Esophagus (tissue), 2 donors: ENCODE measurements around the gene HIGD1A. TPM values are rescaled to one million over a fixed set of nuclear protein-coding genes. Genes with fewer than 3 reads are reported as not detected.
A peak's percentile ranks its signal among the peaks of the same experiment; 100 is the strongest.

Experiments
- H3K27ac ChIP-seq, 2 donors: one replicate each; pipeline ENCODE4 v1.5.1; 2013; ENCODE audit warnings: low read depth in 2 of 2, mild to moderate bottlenecking in 2 of 2, inconsistent platforms in 1 of 2, low read length in 1 of 2, moderate library complexity in 1 of 2
- H3K27me3 ChIP-seq, 2 donors: one replicate each; pipeline ENCODE4 v1.6.1; 2013; ENCODE audit warnings: low read length in 2 of 2, control low read depth in 1 of 2, mild to moderate bottlenecking in 1 of 2; ENCODE audit not compliant: insufficient read depth in 2 of 2, control insufficient read depth in 1 of 2
- H3K36me3 ChIP-seq, 2 donors: one replicate each; pipeline ENCODE4 v1.6.1; 2013; ENCODE audit warnings: low read length in 1 of 2; ENCODE audit not compliant: control insufficient read depth in 2 of 2, insufficient read depth in 2 of 2
- H3K4me1 ChIP-seq, 2 donors: one replicate each; pipeline ENCODE4 v1.6.1; 2013; ENCODE audit warnings: low read length in 1 of 2; ENCODE audit not compliant: control insufficient read depth in 2 of 2, insufficient read depth in 2 of 2
- H3K4me3 ChIP-seq, 2 donors: one replicate each; pipeline ENCODE4 v1.5.1; 2013; ENCODE audit warnings: low read length in 2 of 2, mild to moderate bottlenecking in 2 of 2, low read depth in 1 of 2, moderate library complexity in 1 of 2
- H3K9me3 ChIP-seq, 2 donors: one replicate each; pipeline ENCODE4 v1.6.1; 2013; ENCODE audit warnings: mild to moderate bottlenecking in 2 of 2, low read depth in 1 of 2, low read length in 1 of 2, moderate library complexity in 1 of 2; ENCODE audit not compliant: control insufficient read depth in 2 of 2, insufficient read depth in 1 of 2
- WGBS, 2 donors: extraction: QIAGEN DNeasy Blood & Tissue Kit; methylation state at CpG; one replicate each; pipeline ENCODE4 v1.1.7; 2013; 5-methylcytosine and 5-hydroxymethylcytosine counted together
- polyA plus RNA-seq, 2 donors: library from polyadenylated mRNA; stranded (reverse); fragments of 200-250 nt; gene quantifications; one replicate each; pipeline ENCODE4 v1.2.3, GENCODE V29; 2013
- donor health status: healthy with polysubstance abuse.
- donor health status: Bipolar disorder and iron deficiency.

The HIGD1A gene
- polyA plus RNA-seq, 2 donors: 137 to 161 TPM

- Histone ChIP-seq H3K4me3 (no peak overlapping the region), H3K27ac (no peak overlapping the region), H3K27me3 (no peaks in the 10 kb centered on the region), H3K4me1 (no peaks in the 10 kb centered on the region), H3K9me3 (no peaks in the 10 kb centered on the region), H3K36me3 (no peaks in the 10 kb centered on the region)
- 57 to 70% methylated on average over 1 of the region's 1 CpG for WGBS, 2 donors
These were observed 18.1 kb downstream of the HIGD1A start for GRCh38 chr3:42786212-42786611.

- 59 to 61% methylated on average over 11 of the region's 11 CpGs for whole genome bisulfite sequencing, 2 donors
- Histone ChIP-seq H3K27me3 (no peaks in the 10 kb centered on the region), H3K4me3 (no peak overlapping the region), H3K9me3 (no peaks in the 10 kb centered on the region), H3K4me1 (peaks cover 0 to 3% of the 10 kb centered on the region in 2 donors), H3K27ac (no peak overlapping the region), H3K36me3 (no peaks in the 10 kb centered on the region)
These were observed 23.2 kb downstream of the HIGD1A start for GRCh38 chr3:42780892-42781700.

- Histone ChIP-seq H3K27ac (peak overlapping the region in 1 of 2 donors; percentile 69), H3K4me1 (peaks cover 0 to 3% of the 10 kb centered on the region in 2 donors)
These were observed 23.9 kb downstream of the HIGD1A start for GRCh38 chr3:42780398-42780797.

GRCh38 chr3:42778644-42779043 lies 25.6 kb downstream of the HIGD1A start:
- Histone ChIP-seq H3K4me3 (no peak overlapping the region), H3K4me1 (peaks cover 0 to 3% of the 10 kb centered on the region in 2 donors), H3K9me3 (no peaks in the 10 kb centered on the region), H3K27ac (peak overlapping the region in 1 of 2 donors; percentile 48), H3K27me3 (no peaks in the 10 kb centered on the region), H3K36me3 (no peaks in the 10 kb centered on the region)
- WGBS, 2 donors: 61 to 71% methylated on average over 2 of the region's 2 CpGs

More at GRCh38 chr3:42780398-42780797, 23.9 kb downstream of the HIGD1A start:
- H3K9me3 ChIP-seq: no peaks in the 10 kb centered on the region
- H3K36me3 ChIP-seq: no peaks in the 10 kb centered on the region
- H3K4me3 ChIP-seq: no peak overlapping the region
- 72 to 77% methylated on average over 3 of the region's 3 CpGs for WGBS, 2 donors
- H3K27me3 ChIP-seq: no peaks in the 10 kb centered on the region

- Histone ChIP-seq H3K36me3 (no peaks in the 10 kb centered on the region), H3K27me3 (no peaks in the 10 kb centered on the region), H3K4me3 (peak overlapping the region in 1 of 2 donors; percentile 48), H3K4me1 (peaks cover 2 to 5% of the 10 kb centered on the region in 2 donors), H3K27ac (peak overlapping the region; percentile 44 to 52), H3K9me3 (no peaks in the 10 kb centered on the region)
- WGBS, 2 donors: 13% methylated on average over 6 of the region's 6 CpGs
These were observed 30.9 kb downstream of the HIGD1A start for GRCh38 chr3:42773409-42773751.

- Histone ChIP-seq H3K9me3 (no peaks in the 10 kb centered on the region), H3K27ac (peak within 1 kb of the TSS; percentile 44 to 52), H3K4me3 (peak within 1 kb of the TSS; percentile 39 to 48), H3K27me3 (no peaks in the 10 kb centered on the region), H3K4me1 (peaks cover 2 to 5% of the 10 kb centered on the region in 2 donors), H3K36me3 (no peaks in the 10 kb centered on the region)
- WGBS, 2 donors: 4 to 7% methylated on average over 63 of the region's 63 CpGs
These were observed 31.5 kb downstream of the HIGD1A start, which contains the start of gene CCDC13 for GRCh38 chr3:42772670-42773408. Gene CCDC13, minus strand, starts transcription at chr3:42773253. Its CDS starts 14,908 bp downstream, at chr3:42758345.

GRCh38 chr3:42771271-42771670 lies 33.0 kb downstream of the HIGD1A start:
- no peaks in the 10 kb centered on the region for H3K9me3 ChIP-seq
- H3K27me3 ChIP-seq: no peaks in the 10 kb centered on the region
- peaks cover 2 to 5% of the 10 kb centered on the region in 2 donors for H3K4me1 ChIP-seq
- 42 to 47% methylated on average over 1 of the region's 1 CpG for WGBS, 2 donors
- H3K4me3 ChIP-seq: no peak overlapping the region
- H3K36me3 ChIP-seq: no peaks in the 10 kb centered on the region
- H3K27ac ChIP-seq: no peak overlapping the region

GRCh38 chr3:42769477-42770131 lies 34.7 kb downstream of the HIGD1A start:
- 93 to 95% methylated on average over 26 to 28 of the region's 28 CpGs for WGBS, 2 donors
- Histone ChIP-seq H3K27me3 (no peaks in the 10 kb centered on the region), H3K36me3 (no peaks in the 10 kb centered on the region), H3K4me3 (no peak overlapping the region), H3K27ac (no peak overlapping the region), H3K9me3 (no peaks in the 10 kb centered on the region), H3K4me1 (peaks cover 2 to 5% of the 10 kb centered on the region in 2 donors)

GRCh38 chr3:42764561-42765295 lies 39.6 kb downstream of the HIGD1A start:
- no peaks in the 10 kb centered on the region for H3K9me3 ChIP-seq
- H3K27ac ChIP-seq: no peak overlapping the region
- H3K4me1 ChIP-seq: peaks cover 0 to 2% of the 10 kb centered on the region in 2 donors
- no peaks in the 10 kb centered on the region for H3K36me3 ChIP-seq
- no peaks in the 10 kb centered on the region for H3K27me3 ChIP-seq
- H3K4me3 ChIP-seq: no peak overlapping the region
- WGBS, 2 donors: 58 to 60% methylated on average over 3 of the region's 3 CpGs
